Measurements from ENCODE around the gene SRD5A1. TPM values are rescaled to one million over a fixed set of nuclear protein-coding genes. Genes with fewer than 3 reads are reported as not detected.
A peak's percentile ranks its signal among the peaks of the same experiment; 100 is the strongest.

Gene SRD5A1
- total RNA-seq, 1 experiment from 2014 or later, result 29.9 TPM

DNA sequence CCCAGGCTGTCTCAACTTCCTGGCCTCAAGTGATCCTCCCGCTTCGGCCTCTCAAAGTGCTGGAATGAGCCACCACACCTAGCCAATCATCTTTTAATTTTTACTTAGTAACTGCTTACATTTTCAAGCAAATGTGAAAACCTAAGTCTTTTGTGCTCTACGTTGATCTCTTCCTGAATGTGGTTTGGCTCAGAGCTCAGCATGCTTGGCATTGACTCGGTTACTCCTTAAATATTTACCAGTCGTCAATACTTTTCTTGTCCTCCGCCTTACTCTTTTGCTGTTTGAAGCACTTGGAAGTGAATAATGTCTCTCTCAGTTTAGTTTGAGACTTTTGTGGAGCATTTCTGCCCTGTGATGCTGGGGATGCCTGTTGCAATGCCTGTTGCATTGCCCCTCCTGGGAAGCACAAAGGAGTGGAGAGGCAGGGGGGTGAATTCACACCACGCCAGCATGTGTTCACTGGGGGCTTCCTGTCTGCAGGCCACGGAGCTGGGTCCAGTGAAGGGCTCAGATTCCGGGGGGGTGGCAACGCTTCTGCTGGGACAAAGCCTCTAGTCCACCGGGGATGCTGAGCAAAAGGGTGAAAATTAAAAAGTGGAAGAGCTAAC, 66.9 kb downstream of the SRD5A1 start:
- H3K9me3 Mint-ChIP-seq, result no peaks in the 10 kb centered on the region
- no peaks in the 10 kb centered on the region; a peak in 1 of 7 replicates for H3K36me3 Mint-ChIP-seq (ENCODE audit: insufficient read depth in 1 of 3, low read depth in 3 of 3)
- Histone ChIP-seq H3K4me2 (ENCODE audit: insufficient read depth, insufficient read length, low read length) (no peak overlapping the region), H3K79me2 (ENCODE audit: insufficient read depth, low read length) (no peaks in the 10 kb centered on the region), H2BK12ac (ENCODE audit: insufficient read length, low read depth, low read length) (no peak overlapping the region), H3K4me1 (ENCODE audit: insufficient read depth, low read length) (peaks cover 7% of the 10 kb centered on the region; the same call in 1 of the 2 replicates), H3K56ac (ENCODE audit: insufficient read length, low read depth, low read length) (no peak overlapping the region), H3K14ac (ENCODE audit: insufficient read depth, low read length) (no peak overlapping the region), H2AK5ac (ENCODE audit: insufficient read length, low read length) (no peak overlapping the region), H3K9ac (ENCODE audit: extremely low read depth, insufficient read length, low read length) (no peak overlapping the region), H4K8ac (replicated peaks; ENCODE audit: insufficient read length, low read depth, low read length) (no peak overlapping the region), H3K4ac (ENCODE audit: low read depth, low read length) (no peak overlapping the region), H3K9me3 (ENCODE audit: control insufficient read depth, low read depth, low read length) (no peaks in the 10 kb centered on the region), H2BK120ac (ENCODE audit: low read depth, low read length, poor library complexity, severe bottlenecking) (no peak overlapping the region), H3K27me3 (ENCODE audit: insufficient read depth, low read length) (no peaks in the 10 kb centered on the region), H3K79me1 (ENCODE audit: insufficient read depth, low read depth, low read length, poor library complexity, severe bottlenecking) (no peaks in the 10 kb centered on the region), H3K27ac (ENCODE audit: insufficient read length, low read depth, low read length) (no peak overlapping the region), H2BK20ac (ENCODE audit: low read depth, low read length, poor library complexity, severe bottlenecking) (no peak overlapping the region), H4K91ac (ENCODE audit: insufficient read length, low read depth, low read length) (no peak overlapping the region), H4K5ac (ENCODE audit: insufficient read length, low read depth, low read length) (no peak overlapping the region), H3T11ph (ENCODE audit: low read length) (no peak overlapping the region), H3K23ac (ENCODE audit: insufficient read length, low read depth, low read length) (no peak overlapping the region), H2BK5ac (ENCODE audit: insufficient read length, low read length) (no peak overlapping the region), H2AFZ (ENCODE audit: low read length) (no peak overlapping the region), H2BK15ac (ENCODE audit: low read depth, low read length) (no peak overlapping the region), H3K23me2 (ENCODE audit: insufficient read length, low read depth, low read length, poor library complexity, severe bottlenecking) (peaks cover 2% of the 10 kb centered on the region), H3K18ac (ENCODE audit: insufficient read length, low read depth, low read length) (no peak overlapping the region), H4K20me1 (ENCODE audit: control insufficient read depth, insufficient read depth, insufficient read length) (no peaks in the 10 kb centered on the region)
- peaks cover 25 to 29% of the 10 kb centered on the region in 2 experiments for H3K4me1 Mint-ChIP-seq
- H3K27ac Mint-ChIP-seq, result peak overlapping the region in 1 of 3 experiments; percentile 13; a peak in 1 of 7 replicates
- H3K4me3 Mint-ChIP-seq, result no peak overlapping the region; a peak in 1 of 5 replicates
- TF ChIP-seq, protein P1, sequence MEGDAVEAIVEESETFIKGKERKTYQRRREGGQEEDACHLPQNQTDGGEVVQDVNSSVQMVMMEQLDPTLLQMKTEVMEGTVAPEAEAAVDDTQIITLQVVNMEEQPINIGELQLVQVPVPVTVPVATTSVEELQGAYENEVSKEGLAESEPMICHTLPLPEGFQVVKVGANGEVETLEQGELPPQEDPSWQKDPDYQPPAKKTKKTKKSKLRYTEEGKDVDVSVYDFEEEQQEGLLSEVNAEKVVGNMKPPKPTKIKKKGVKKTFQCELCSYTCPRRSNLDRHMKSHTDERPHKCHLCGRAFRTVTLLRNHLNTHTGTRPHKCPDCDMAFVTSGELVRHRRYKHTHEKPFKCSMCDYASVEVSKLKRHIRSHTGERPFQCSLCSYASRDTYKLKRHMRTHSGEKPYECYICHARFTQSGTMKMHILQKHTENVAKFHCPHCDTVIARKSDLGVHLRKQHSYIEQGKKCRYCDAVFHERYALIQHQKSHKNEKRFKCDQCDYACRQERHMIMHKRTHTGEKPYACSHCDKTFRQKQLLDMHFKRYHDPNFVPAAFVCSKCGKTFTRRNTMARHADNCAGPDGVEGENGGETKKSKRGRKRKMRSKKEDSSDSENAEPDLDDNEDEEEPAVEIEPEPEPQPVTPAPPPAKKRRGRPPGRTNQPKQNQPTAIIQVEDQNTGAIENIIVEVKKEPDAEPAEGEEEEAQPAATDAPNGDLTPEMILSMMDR (conservative IDR thresholded peaks at IDR 0.05), result no peak
- peaks cover 8% of the 10 kb centered on the region; the same call in 1 of the 2 replicates for H3K27me3 Mint-ChIP-seq (ENCODE audit: low read depth)
- WGBS (ENCODE audit: extremely low coverage, insufficient read length, low lambda C conversion rate), result no CpG with 5 or more reads among the region's 11 CpGs
- DNase-seq, result no peak

Measured in H9 (cell line).